ENCODE results near the gene TRIM58.

Gene TRIM58

DNA sequence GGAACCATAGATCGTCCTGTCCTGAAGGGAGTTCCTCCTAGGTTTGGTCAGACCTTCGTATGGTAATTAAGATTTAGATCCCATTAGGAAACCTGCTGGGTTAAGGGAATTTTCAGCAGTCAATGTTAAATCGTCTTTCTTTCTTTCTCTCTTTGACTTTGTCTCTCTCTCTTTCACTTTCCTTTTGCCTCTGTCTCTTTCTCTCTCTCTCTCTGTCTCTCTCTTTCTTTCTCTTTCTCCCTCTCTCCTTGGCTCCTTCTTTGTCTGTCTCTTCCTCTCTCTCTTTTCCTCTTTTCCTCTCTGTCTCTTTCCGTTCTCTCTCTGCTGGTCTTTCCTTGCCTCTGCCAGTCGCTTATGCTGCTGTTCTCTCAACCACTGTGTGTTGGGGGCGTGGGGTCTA, 47.1 kb downstream of the TRIM58 start:
- no peaks in the 10 kb centered on the region for H3K27me3 ChIP-seq
- H3K36me3 ChIP-seq: no peaks in the 10 kb centered on the region

GRCh38 chr1:247905181-247905580, 48.2 kb downstream of the TRIM58 start:
- TF ChIP-seq, protein P1, sequence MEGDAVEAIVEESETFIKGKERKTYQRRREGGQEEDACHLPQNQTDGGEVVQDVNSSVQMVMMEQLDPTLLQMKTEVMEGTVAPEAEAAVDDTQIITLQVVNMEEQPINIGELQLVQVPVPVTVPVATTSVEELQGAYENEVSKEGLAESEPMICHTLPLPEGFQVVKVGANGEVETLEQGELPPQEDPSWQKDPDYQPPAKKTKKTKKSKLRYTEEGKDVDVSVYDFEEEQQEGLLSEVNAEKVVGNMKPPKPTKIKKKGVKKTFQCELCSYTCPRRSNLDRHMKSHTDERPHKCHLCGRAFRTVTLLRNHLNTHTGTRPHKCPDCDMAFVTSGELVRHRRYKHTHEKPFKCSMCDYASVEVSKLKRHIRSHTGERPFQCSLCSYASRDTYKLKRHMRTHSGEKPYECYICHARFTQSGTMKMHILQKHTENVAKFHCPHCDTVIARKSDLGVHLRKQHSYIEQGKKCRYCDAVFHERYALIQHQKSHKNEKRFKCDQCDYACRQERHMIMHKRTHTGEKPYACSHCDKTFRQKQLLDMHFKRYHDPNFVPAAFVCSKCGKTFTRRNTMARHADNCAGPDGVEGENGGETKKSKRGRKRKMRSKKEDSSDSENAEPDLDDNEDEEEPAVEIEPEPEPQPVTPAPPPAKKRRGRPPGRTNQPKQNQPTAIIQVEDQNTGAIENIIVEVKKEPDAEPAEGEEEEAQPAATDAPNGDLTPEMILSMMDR (IDR thresholded peaks at IDR 0.05; ENCODE audit: low read depth, low read length): no peak
- Histone ChIP-seq H3K4me1 (no peaks in the 10 kb centered on the region), H3K36me3 (no peaks in the 10 kb centered on the region), H3K4me3 (ENCODE audit: low read depth, low read length) (no peak overlapping the region), H3K27me3 (no peaks in the 10 kb centered on the region), H3K9me3 (no peaks in the 10 kb centered on the region)
- no peak for DNase-seq

More for the DNA sequence above, 47.1 kb downstream of the TRIM58 start:
- Histone ChIP-seq H3K9me3 (no peaks in the 10 kb centered on the region), H3K4me1 (no peaks in the 10 kb centered on the region), H3K4me3 (ENCODE audit: low read depth, low read length) (no peak overlapping the region)
- TF ChIP-seq, protein P1 (IDR thresholded peaks at IDR 0.05; ENCODE audit: low read depth, low read length): no peak
- DNase-seq: no peak

DNA sequence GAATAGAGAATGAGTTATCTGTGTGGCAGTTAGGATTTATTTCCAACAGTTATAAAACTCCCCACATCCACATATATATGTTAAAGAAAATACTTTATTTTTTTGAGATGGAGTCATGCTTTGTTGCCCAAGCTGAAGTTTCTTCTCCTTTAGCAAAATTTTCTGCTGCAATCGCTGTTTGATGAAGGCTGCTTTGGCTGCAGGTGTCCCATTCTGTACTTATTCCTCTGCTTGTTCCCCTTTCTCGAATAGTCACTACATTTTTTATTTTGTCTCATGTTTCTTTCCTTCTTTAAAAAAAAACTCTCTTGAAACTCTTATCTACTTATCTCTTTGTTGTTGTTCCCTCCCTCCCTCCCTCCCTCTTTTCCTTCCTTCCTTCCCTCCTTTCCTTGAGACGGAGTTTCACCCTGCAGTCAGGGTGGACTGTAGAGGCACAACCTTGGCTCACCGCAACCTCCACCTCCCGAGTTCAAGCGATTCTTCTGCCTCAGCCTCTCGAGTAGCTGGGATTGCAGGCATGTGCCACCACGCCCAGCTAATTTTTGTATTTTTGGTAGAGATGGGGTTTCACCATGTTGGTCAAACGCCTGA, 49.0 kb downstream of the TRIM58 start:
- Histone ChIP-seq H3K4me1 (no peaks in the 10 kb centered on the region), H3K9me3 (no peaks in the 10 kb centered on the region), H3K36me3 (no peaks in the 10 kb centered on the region), H3K4me3 (ENCODE audit: low read depth, low read length) (no peak overlapping the region), H3K27me3 (no peaks in the 10 kb centered on the region)
- DNase-seq: no peak
- TF ChIP-seq, protein P1 (IDR thresholded peaks at IDR 0.05; ENCODE audit: low read depth, low read length): no peak

- H3K36me3 ChIP-seq: no peaks in the 10 kb centered on the region
- no peaks in the 10 kb centered on the region for H3K4me1 ChIP-seq
- no peaks in the 10 kb centered on the region for H3K27me3 ChIP-seq
- no peak overlapping the region for H3K4me3 ChIP-seq (ENCODE audit: low read depth, low read length)
- no peak for DNase-seq
- TF ChIP-seq, protein P1 (IDR thresholded peaks at IDR 0.05; ENCODE audit: low read depth, low read length): no peak
- no peaks in the 10 kb centered on the region for H3K9me3 ChIP-seq
Observed at GRCh38 chr1:247906504-247907047, 49.6 kb downstream of the TRIM58 start.

DNA sequence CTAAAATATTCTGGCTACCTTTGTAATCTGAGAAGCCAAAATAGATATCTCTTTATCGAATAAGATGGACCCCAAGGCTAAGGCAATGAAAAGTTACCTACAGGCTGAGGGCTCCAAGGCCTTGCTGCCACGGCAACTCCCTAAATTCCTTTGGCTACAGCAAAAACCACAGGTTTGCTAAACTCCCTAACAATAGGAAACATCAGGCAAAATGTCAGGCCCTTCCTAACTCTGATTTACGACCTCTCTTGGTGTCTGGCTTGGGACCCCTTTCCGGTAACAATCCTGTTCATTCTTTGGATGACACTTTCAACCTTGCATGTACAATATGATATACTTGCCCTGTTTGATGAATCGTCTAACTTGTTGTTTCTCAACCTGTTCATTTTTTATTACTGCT, 51.8 kb downstream of the TRIM58 start:
- no peak overlapping the region for H3K4me3 ChIP-seq (ENCODE audit: low read depth, low read length)
- H3K4me1 ChIP-seq: no peaks in the 10 kb centered on the region
- no peaks in the 10 kb centered on the region for H3K36me3 ChIP-seq
- no peaks in the 10 kb centered on the region for H3K27me3 ChIP-seq
- no peak for DNase-seq
- H3K9me3 ChIP-seq: no peaks in the 10 kb centered on the region
- TF ChIP-seq, protein P1 (IDR thresholded peaks at IDR 0.05; ENCODE audit: low read depth, low read length): no peak

- no peak for DNase-seq
- H3K27me3 ChIP-seq: no peaks in the 10 kb centered on the region
- H3K4me3 ChIP-seq (ENCODE audit: low read depth, low read length): no peak overlapping the region
- H3K36me3 ChIP-seq: no peaks in the 10 kb centered on the region
- H3K9me3 ChIP-seq: no peaks in the 10 kb centered on the region
- TF ChIP-seq, protein P1 (IDR thresholded peaks at IDR 0.05; ENCODE audit: low read depth, low read length): no peak
- no peaks in the 10 kb centered on the region for H3K4me1 ChIP-seq
Observed at GRCh38 chr1:247913786-247914185, 56.8 kb downstream of the TRIM58 start.
